HEK293 (cell line): ENCODE results near the gene CACNA2D3.
A peak's percentile ranks its signal among the peaks of the same experiment; 100 is the strongest.

Experiments used
- CTCF ChIA-PET: fragments of 350-600 bp; formaldehyde crosslinking; extraction: SDS; loops from one replicate; lab custom pipeline; 2021; ENCODE audit warnings: antibody characterized with exemption; lab: Yijun Ruan, JAX
- POLR2A ChIA-PET: fragments of 300-600 bp; formaldehyde crosslinking; extraction: SDS; loops from one replicate; lab custom pipeline; 2020; ENCODE audit warnings: antibody characterized with exemption, inconsistent platforms; lab: Yijun Ruan, JAX
- H3K27ac ChIP-seq: fragments of 200-500 bp; sonication (Bioruptor generic); 2 replicates; pipeline ENCODE4 v1.5.1; 2014; ENCODE audit warnings: low read depth, low read length, control low read depth, inconsistent platforms; ENCODE audit errors: extremely low read depth
- H3K36me3 ChIP-seq, 2 experiments: fragments of 200-500 bp in 1 of 2; sonication (Bioruptor generic) in 1 of 2; 1 replicate in 1 of 2; 2 replicates in 1 of 2; pipeline ENCODE4 v1.5.1; 2014 to 2017; ENCODE audit warnings: inconsistent platforms in 2 of 2, low read length in 2 of 2; ENCODE audit not compliant: control insufficient read depth in 2 of 2, insufficient read depth in 1 of 2
- H3K4me1 ChIP-seq: fragments of 200-500 bp; sonication (Bioruptor generic); 2 replicates; pipeline ENCODE4 v1.5.1; 2014; ENCODE audit warnings: mild to moderate bottlenecking, low read length, inconsistent platforms; ENCODE audit not compliant: control insufficient read depth, insufficient read depth
- H3K4me3 ChIP-seq: 2 replicates; pipeline ENCODE4 v1.5.1; 2011; ENCODE audit warnings: low read depth, mild to moderate bottlenecking, control low read depth, low read length, moderate library complexity
- H3K9me3 ChIP-seq: fragments of 200-500 bp; sonication (Bioruptor generic); 2 replicates; pipeline ENCODE4 v1.5.1; 2014; ENCODE audit warnings: low read depth, low read length, inconsistent platforms; ENCODE audit not compliant: control insufficient read depth, insufficient read depth
- FEZF1 ChIP-seq: fragments of 450-650 bp; formaldehyde crosslinking; IDR thresholded peaks from 2 replicates; pipeline ENCODE4 v1.5.1; 2016; ENCODE audit warnings: missing biosample characterization, missing genetic modification characterization
- HIC1 ChIP-seq: fragments of 450-650 bp; formaldehyde crosslinking; IDR thresholded peaks from 2 replicates; pipeline ENCODE4 v1.5.1; 2016; ENCODE audit warnings: missing biosample characterization, missing genetic modification characterization
- IKZF3 ChIP-seq: fragments of 450-650 bp; IDR thresholded peaks from 2 replicates; pipeline ENCODE4 v1.5.0; 2018; ENCODE audit warnings: missing biosample characterization, mild to moderate bottlenecking, missing genetic modification characterization, moderate library complexity
- KLF17 ChIP-seq: fragments of 450-650 bp; formaldehyde crosslinking; IDR thresholded peaks from 2 replicates; pipeline ENCODE4 v1.5.1; 2016; ENCODE audit warnings: missing biosample characterization, missing genetic modification characterization
- OSR2 ChIP-seq: fragments of 450-650 bp; formaldehyde crosslinking; IDR thresholded peaks from 2 replicates; pipeline ENCODE4 v1.5.1; 2016; ENCODE audit warnings: missing biosample characterization, missing genetic modification characterization
- SCRT1 ChIP-seq: fragments of 450-650 bp; formaldehyde crosslinking; IDR thresholded peaks from 2 replicates; pipeline ENCODE4 v1.5.1; 2016; ENCODE audit warnings: missing biosample characterization, missing genetic modification characterization, borderline replicate concordance
- SETDB1 ChIP-seq: IDR thresholded peaks from one replicate; pipeline ENCODE4 v1.6.1; 2017; ENCODE audit warnings: mild to moderate bottlenecking, low read length, moderate library complexity, mixed read lengths; ENCODE audit not compliant: insufficient read length
- WT1 ChIP-seq: fragments of 450-650 bp; formaldehyde crosslinking; IDR thresholded peaks from 2 replicates; pipeline ENCODE4 v1.5.1; 2016; ENCODE audit warnings: missing biosample characterization, missing genetic modification characterization
- YY2 ChIP-seq: fragments of 450-650 bp; formaldehyde crosslinking; IDR thresholded peaks from 2 replicates; pipeline ENCODE4 v1.5.1; 2016; ENCODE audit warnings: missing biosample characterization, missing genetic modification characterization
- ZBTB20 ChIP-seq: fragments of 450-650 bp; formaldehyde crosslinking; IDR thresholded peaks from 2 replicates; pipeline ENCODE4 v1.5.1; 2016; ENCODE audit warnings: missing biosample characterization, missing genetic modification characterization
- ZEB2 ChIP-seq: fragments of 450-650 bp; formaldehyde crosslinking; IDR thresholded peaks from 2 replicates; pipeline ENCODE4 v1.5.1; 2016; ENCODE audit warnings: missing biosample characterization, missing genetic modification characterization
- ZFP41 ChIP-seq: fragments of 450-650 bp; formaldehyde crosslinking; IDR thresholded peaks from 2 replicates; pipeline ENCODE4 v1.5.1; 2016; ENCODE audit warnings: missing biosample characterization, missing genetic modification characterization, borderline replicate concordance
- ZNF112 ChIP-seq: fragments of 450-650 bp; formaldehyde crosslinking; IDR thresholded peaks from 2 replicates; pipeline ENCODE4 v1.5.0; 2017; ENCODE audit warnings: missing biosample characterization, missing genetic modification characterization
- ZNF121 ChIP-seq: fragments of 450-650 bp; formaldehyde crosslinking; IDR thresholded peaks from 2 replicates; pipeline ENCODE4 v1.5.1; 2016; ENCODE audit warnings: missing biosample characterization, missing genetic modification characterization
- ZNF140 ChIP-seq: fragments of 450-650 bp; formaldehyde crosslinking; IDR thresholded peaks from 2 replicates; pipeline ENCODE4 v1.5.1; 2016; ENCODE audit warnings: missing biosample characterization, missing genetic modification characterization
- ZNF211 ChIP-seq: fragments of 450-650 bp; formaldehyde crosslinking; IDR thresholded peaks from 2 replicates; pipeline ENCODE4 v1.5.1; 2016; ENCODE audit warnings: low read depth, missing biosample characterization, missing genetic modification characterization
- ZNF24 ChIP-seq: fragments of 450-650 bp; formaldehyde crosslinking; IDR thresholded peaks from 2 replicates; pipeline ENCODE4 v1.5.1; 2016; ENCODE audit warnings: missing biosample characterization, missing genetic modification characterization
- ZNF292 ChIP-seq: fragments of 450-650 bp; formaldehyde crosslinking; IDR thresholded peaks from 2 replicates; pipeline ENCODE4 v1.5.1; 2016; ENCODE audit warnings: low read depth, missing biosample characterization, missing genetic modification characterization, borderline replicate concordance
- ZNF335 ChIP-seq: fragments of 450-650 bp; formaldehyde crosslinking; conservative IDR thresholded peaks from 2 replicates; pipeline ENCODE4 v1.5.1; 2016; ENCODE audit warnings: missing biosample characterization, missing genetic modification characterization
- ZNF366 ChIP-seq: fragments of 450-650 bp; formaldehyde crosslinking; conservative IDR thresholded peaks from 2 replicates; pipeline ENCODE4 v1.5.1; 2016; ENCODE audit warnings: missing biosample characterization, missing genetic modification characterization
- ZNF391 ChIP-seq: fragments of 450-650 bp; formaldehyde crosslinking; IDR thresholded peaks from 2 replicates; pipeline ENCODE4 v1.5.1; 2016; ENCODE audit warnings: low read depth, missing biosample characterization, missing genetic modification characterization, borderline replicate concordance
- ZNF514 ChIP-seq: fragments of 450-650 bp; formaldehyde crosslinking; IDR thresholded peaks from 2 replicates; pipeline ENCODE4 v1.5.1; 2016; ENCODE audit warnings: missing biosample characterization, missing genetic modification characterization
- ZNF555 ChIP-seq: fragments of 450-650 bp; formaldehyde crosslinking; conservative IDR thresholded peaks from 2 replicates; pipeline ENCODE4 v1.5.1; 2017; ENCODE audit warnings: missing biosample characterization, mild to moderate bottlenecking, missing genetic modification characterization, inconsistent platforms
- ZNF560 ChIP-seq: fragments of 450-650 bp; formaldehyde crosslinking; IDR thresholded peaks from 2 replicates; pipeline ENCODE4 v1.5.1; 2017; ENCODE audit warnings: missing biosample characterization, missing genetic modification characterization, borderline replicate concordance
- ZNF660 ChIP-seq: fragments of 450-650 bp; IDR thresholded peaks from 2 replicates; pipeline ENCODE4 v1.5.1; 2018; ENCODE audit warnings: missing biosample characterization, mild to moderate bottlenecking, missing genetic modification characterization
- ZNF701 ChIP-seq: fragments of 450-650 bp; formaldehyde crosslinking; IDR thresholded peaks from 2 replicates; pipeline ENCODE4 v1.5.1; 2016; ENCODE audit warnings: missing biosample characterization, missing genetic modification characterization
- ZNF830 ChIP-seq: fragments of 450-650 bp; IDR thresholded peaks from 2 replicates; pipeline ENCODE4 v1.5.0; 2018; ENCODE audit warnings: missing biosample characterization, missing genetic modification characterization, low read depth, mild to moderate bottlenecking, moderate library complexity
- ZNF843 ChIP-seq: fragments of 450-650 bp; formaldehyde crosslinking; IDR thresholded peaks from 2 replicates; pipeline ENCODE4 v1.5.1; 2016; ENCODE audit warnings: missing biosample characterization, missing genetic modification characterization

CACNA2D3 gene

GRCh38 chr3:54647721-54648120, 525.4 kb downstream of the CACNA2D3 start:
- H3K36me3 ChIP-seq, result no peaks in the 10 kb centered on the region
- H3K9me3 ChIP-seq, result no peaks in the 10 kb centered on the region
- H3K27ac ChIP-seq, result no peak overlapping the region
- H3K4me1 ChIP-seq, result no peaks in the 10 kb centered on the region
- TF ChIP-seq ZNF560 (tag by site-specific recombination) (no peak), ZEB2 (tag by site-specific recombination) (no peak), ZBTB20 (no peak), FEZF1 (tag by site-specific recombination) (no peak), ZNF121 (tag by site-specific recombination) (no peak), WT1 (tag by site-specific recombination) (no peak), OSR2 (tag by site-specific recombination) (no peak), ZFP41 (tag by site-specific recombination) (no peak), ZNF830 (tag by site-specific recombination) (no peak), ZNF660 (tag by site-specific recombination) (no peak), IKZF3 (tag by site-specific recombination) (no peak), ZNF843 (no peak), SCRT1 (no peak), ZNF140 (no peak), ZNF555 (tag by site-specific recombination) (no peak), YY2 (tag by site-specific recombination) (no peak), ZNF391 (tag by site-specific recombination) (no peak), ZNF514 (tag by site-specific recombination) (no peak), ZNF701 (tag by site-specific recombination) (no peak), ZNF24 (tag by site-specific recombination) (no peak)
- ChIA-PET CTCF (no interaction called here), POLR2A (no interaction called here)
- H3K4me3 ChIP-seq, result no peak overlapping the region

GRCh38 chr3:54649551-54649950, 527.2 kb downstream of the CACNA2D3 start:
- ChIA-PET CTCF (interaction anchor here (0.6 kb wide), 1 partner anchor 116 kb away, joined by 3 read pairs; no protein-coding TSS in a partner anchor), POLR2A (no interaction called here)
- H3K9me3 ChIP-seq, result no peaks in the 10 kb centered on the region
- 0 out of 2 replicates have a peak, but pooled peaks have one; percentile 21 for TF ChIP-seq KLF17 (tag by site-specific recombination)
- TF ChIP-seq ZNF292 (tag by site-specific recombination), result no peak
- TF ChIP-seq ZNF211 (tag by site-specific recombination), result no peak
- TF ChIP-seq ZNF335, result no peak
- no peak for TF ChIP-seq ZNF112 (tag by site-specific recombination)
- peak; percentile 14 for TF ChIP-seq SETDB1
- no peak for TF ChIP-seq ZNF366 (tag by site-specific recombination)
- TF ChIP-seq HIC1 (tag by site-specific recombination), result no peak
- no peak overlapping the region for H3K27ac ChIP-seq
- H3K4me3 ChIP-seq, result no peak overlapping the region
- H3K4me1 ChIP-seq, result no peaks in the 10 kb centered on the region
- no peaks in the 10 kb centered on the region for H3K36me3 ChIP-seq
